ENCODE data around the gene CT47C1. TPM values are rescaled to one million over a fixed set of nuclear protein-coding genes. Genes with fewer than 3 reads are reported as not detected.

CT47C1 gene
- total RNA-seq, 2 experiments from 2014 or later, result not detected

DNA sequence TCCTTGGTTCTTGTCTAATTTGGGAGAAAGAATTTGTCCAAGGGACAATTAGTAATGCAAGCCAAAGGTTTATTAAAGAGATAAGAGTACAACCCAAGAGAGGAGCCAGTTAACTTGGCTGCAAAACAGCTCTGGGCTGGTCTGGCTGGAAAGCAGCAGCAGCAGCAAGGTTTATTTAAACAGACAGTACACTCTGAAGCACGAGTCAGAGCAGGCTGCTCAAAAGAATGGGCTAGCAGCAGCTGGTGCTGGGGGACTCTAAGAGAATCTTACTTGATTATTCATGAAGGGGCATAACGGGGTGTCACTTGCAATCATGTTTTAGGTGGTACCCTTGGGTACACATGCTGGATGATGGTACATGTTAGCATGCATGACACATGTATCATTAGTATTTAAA lies 17.1 kb upstream of the CT47C1 start:
- CTCF ChIA-PET, result no interaction called here
- DNase-seq (no peak), ATAC-seq (no peak)
- H3K27ac Mint-ChIP-seq, result no peak overlapping the region
- H3K9me3 Mint-ChIP-seq (ENCODE audit: low read depth), result no peaks in the 10 kb centered on the region
- H3K27me3 Mint-ChIP-seq, result peaks cover 1% of the 10 kb centered on the region
- no peaks in the 10 kb centered on the region for H3K36me3 Mint-ChIP-seq
- no peaks in the 10 kb centered on the region for H3K4me1 Mint-ChIP-seq
- no peak overlapping the region for H3K4me3 Mint-ChIP-seq

DNA sequence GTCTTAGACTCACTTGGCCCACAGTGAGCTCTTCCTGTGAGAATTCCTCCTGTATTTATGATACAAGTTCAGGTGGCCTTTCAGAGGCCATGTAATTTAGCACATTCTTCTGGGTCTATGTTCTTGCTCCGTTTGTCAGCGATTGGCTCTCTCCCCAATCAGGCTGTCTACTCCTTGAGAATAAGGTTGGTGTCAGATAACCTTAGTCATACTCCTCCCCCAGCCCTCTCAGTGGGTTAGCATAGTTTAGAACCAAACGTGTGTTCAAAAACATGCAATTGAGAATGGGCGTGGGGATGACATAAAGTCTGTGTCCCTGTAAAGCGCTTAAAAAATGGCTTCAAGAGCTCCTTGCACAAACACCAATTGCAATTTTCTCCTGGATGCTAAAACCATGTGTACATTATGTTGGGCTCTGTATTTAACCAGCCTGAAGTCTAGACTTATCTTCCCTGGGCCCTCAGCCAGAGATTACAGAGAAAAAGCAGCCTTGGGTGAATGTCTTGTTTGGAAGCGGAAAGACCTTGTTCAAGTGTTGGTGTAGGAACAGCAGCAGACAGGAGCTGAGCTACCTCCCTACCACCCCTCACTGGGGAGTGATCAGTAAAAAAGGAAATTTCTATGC lies 9.9 kb upstream of the CT47C1 start:
- Mint-ChIP-seq H3K4me1 (no peaks in the 10 kb centered on the region), H3K4me3 (no peak overlapping the region), H3K36me3 (no peaks in the 10 kb centered on the region), H3K9me3 (ENCODE audit: low read depth) (no peaks in the 10 kb centered on the region), H3K27me3 (peaks cover 6% of the 10 kb centered on the region), H3K27ac (no peak overlapping the region)
- CTCF ChIA-PET, result no interaction called here
- no peak for DNase-seq
- no peak for ATAC-seq

DNA sequence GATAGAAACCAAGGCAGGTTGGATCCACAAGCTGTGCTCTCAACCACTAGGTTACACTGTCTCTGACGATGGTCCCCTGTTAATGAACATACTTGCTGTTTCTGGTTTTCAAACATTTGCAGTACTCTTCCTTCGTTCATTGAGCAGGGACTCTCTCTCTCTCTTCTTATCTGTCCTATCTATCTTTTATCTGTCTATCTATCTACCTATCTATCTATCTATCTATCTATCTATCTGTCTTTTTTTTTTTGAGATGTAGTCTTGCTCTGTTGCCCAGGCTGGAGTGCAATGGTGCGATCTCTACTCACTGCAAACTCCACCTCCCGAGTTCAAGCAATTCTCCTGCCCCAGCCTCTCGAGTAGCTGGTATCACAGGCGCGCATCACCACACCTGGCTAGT lies 9.4 kb upstream of the CT47C1 start:
- H3K4me3 Mint-ChIP-seq, result no peak overlapping the region
- no peaks in the 10 kb centered on the region for H3K9me3 Mint-ChIP-seq (ENCODE audit: low read depth)
- H3K4me1 Mint-ChIP-seq, result no peaks in the 10 kb centered on the region
- no peak overlapping the region for H3K27ac Mint-ChIP-seq
- DNase-seq, result no peak
- CTCF ChIA-PET, result no interaction called here
- ATAC-seq, result no peak
- H3K36me3 Mint-ChIP-seq, result no peaks in the 10 kb centered on the region
- H3K27me3 Mint-ChIP-seq, result peaks cover 6% of the 10 kb centered on the region

DNA sequence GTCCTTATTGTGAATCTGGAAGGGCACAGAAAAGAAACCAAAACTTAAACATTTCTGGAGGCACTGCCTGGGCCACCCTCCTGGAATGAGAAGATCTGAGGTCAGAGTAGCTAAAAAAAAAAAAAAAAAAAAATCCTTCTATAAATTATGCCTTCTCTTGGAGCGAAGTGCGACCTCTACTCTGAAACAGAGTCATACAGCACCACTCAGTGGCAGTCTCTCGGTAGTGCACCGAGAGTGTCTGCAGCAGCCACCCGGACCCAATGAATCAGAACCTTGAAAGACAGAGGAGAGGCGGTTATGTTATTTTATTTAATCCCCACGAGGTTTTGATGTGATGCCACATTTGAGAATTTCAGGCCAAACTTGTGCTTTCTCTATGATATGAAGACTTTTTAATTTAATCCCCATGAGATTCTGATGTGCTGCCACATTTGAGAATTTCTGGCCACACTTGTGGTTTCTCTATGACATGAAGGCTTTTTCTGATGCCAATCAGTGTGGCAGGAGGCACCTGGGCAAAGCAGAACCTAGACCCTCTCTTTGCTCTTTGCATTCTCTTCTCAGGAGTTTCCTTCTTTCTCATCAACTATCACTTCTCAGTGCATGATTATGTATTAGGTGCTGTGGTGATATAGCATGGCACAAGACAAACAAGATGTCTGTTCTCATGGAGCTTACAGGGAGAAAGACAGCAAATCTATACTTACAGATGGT lies 5.6 kb upstream of the CT47C1 start:
- H3K4me1 Mint-ChIP-seq, result no peaks in the 10 kb centered on the region
- DNase-seq (peak; percentile 44), ATAC-seq (no peak)
- CTCF ChIA-PET, result interaction anchor here (0.6 to 1.5 kb wide), 4 partner anchors 13 to 865 kb away, joined by 3 to 9 read pairs (median 3); no protein-coding TSS in a partner anchor
- no peaks in the 10 kb centered on the region for H3K9me3 Mint-ChIP-seq (ENCODE audit: low read depth)
- no peak overlapping the region for H3K27ac Mint-ChIP-seq
- no peaks in the 10 kb centered on the region for H3K36me3 Mint-ChIP-seq
- peaks cover 6% of the 10 kb centered on the region for H3K27me3 Mint-ChIP-seq
- no peak overlapping the region for H3K4me3 Mint-ChIP-seq

DNA sequence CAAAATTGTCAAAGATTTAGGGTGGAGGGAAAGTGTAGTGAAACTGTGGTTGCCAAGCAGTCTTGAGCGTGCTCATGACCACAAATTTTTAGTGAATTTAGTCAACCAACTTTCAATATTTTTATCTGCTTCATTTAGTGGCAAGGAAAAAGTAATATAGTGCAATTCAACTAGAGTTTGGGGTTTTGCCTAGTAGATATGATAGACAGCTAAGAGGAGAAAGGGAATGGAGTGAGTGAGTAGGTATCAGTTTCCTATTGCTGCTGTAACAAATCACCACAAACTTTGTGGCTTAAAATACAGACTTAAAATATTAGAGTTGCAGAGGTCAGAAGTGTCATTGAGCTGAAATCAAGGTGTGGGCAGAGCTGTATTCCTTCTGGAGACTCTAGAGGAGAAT lies 3.7 kb upstream of the CT47C1 start:
- H3K9me3 Mint-ChIP-seq (ENCODE audit: low read depth), result no peaks in the 10 kb centered on the region
- no peak overlapping the region for H3K4me3 Mint-ChIP-seq
- ATAC-seq (no peak), DNase-seq (no peak)
- H3K27me3 Mint-ChIP-seq, result peaks cover 2% of the 10 kb centered on the region
- no peaks in the 10 kb centered on the region for H3K36me3 Mint-ChIP-seq
- no peak overlapping the region for H3K27ac Mint-ChIP-seq
- CTCF ChIA-PET, result no interaction called here
- no peaks in the 10 kb centered on the region for H3K4me1 Mint-ChIP-seq

DNA sequence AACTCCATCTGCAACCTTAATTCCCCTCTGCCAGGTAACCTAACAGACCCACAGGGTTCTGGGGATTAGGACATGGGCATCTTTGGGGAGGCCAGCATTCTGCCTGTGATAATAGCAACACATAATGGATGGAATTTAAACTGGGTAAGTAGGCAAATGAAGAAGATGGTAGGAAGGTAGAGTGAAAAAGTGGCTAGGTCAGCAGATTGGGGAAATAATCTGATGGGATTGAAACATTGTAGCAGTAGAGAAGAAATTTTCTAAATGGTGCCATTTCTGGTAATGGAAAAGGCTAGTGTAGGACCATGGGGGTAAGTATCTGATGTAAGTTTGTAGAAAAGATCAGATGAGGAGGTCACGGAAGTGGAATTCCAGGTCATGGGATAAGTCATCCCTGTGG lies 3.0 kb upstream of the CT47C1 start:
- Mint-ChIP-seq H3K4me3 (no peak overlapping the region), H3K9me3 (ENCODE audit: low read depth) (no peaks in the 10 kb centered on the region), H3K4me1 (no peaks in the 10 kb centered on the region), H3K27me3 (no peaks in the 10 kb centered on the region), H3K36me3 (no peaks in the 10 kb centered on the region), H3K27ac (no peak overlapping the region)
- DNase-seq (no peak), ATAC-seq (no peak)
- CTCF ChIA-PET, result no interaction called here

DNA sequence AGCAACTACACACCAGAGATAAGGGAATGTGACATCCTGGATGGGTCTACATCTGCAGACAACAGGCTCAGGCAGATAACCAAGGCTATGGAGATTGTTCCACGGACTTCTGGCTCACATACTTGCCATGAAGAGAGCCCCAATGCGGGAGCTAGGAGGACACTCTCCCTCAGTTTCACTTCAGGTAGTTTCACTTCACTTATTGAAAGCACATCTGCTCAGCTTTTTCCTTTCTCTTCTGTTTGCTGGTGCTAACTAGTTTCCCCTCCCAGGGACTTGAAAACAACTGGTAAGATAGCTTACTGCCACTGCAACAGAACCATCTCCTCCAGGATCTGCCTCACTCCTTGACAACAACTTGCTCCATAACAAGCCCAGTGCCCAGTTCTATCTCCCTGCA lies 1.4 kb upstream of the CT47C1 start:
- no peak overlapping the region for H3K27ac Mint-ChIP-seq
- H3K36me3 Mint-ChIP-seq, result no peaks in the 10 kb centered on the region
- CTCF ChIA-PET, result no interaction called here
- ATAC-seq, result no peak
- no peaks in the 10 kb centered on the region for H3K27me3 Mint-ChIP-seq
- H3K9me3 Mint-ChIP-seq (ENCODE audit: low read depth), result no peaks in the 10 kb centered on the region
- H3K4me3 Mint-ChIP-seq, result no peak overlapping the region
- no peak for DNase-seq
- H3K4me1 Mint-ChIP-seq, result no peaks in the 10 kb centered on the region

DNA sequence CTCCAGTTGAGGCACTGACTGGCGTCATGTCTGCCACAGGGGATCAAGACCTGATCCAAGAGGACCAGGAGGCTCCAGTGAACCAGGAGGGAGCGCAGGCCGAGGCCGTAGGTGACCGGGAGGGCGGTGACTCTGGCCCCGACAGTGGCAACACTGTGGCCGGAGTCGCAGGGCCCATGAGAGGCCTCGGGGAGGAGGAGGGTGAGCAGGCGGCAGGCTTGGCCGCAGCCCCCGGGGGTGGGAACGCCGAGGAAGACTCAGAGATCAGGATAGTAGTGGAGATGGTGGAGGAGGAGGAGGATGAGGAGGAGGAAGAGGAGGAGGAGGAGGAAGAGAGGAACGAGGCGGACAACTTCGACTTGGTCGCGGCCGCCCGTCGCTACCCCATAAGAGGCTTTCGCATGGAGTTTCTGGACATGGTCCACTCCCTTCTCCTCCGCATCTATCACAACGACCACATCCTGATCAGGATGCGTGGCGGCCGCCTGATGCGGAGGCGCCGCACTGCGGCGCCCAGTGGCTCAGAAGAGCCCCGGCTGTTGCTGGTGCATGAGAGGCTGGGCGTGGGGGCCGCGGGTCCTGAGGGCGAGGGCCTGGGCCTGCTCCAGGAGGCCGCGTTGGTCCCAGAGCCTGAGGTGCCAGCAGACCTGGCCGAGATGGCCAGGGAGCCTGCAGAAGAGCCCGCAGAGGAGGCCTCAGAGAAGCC lies 560 bp downstream of the CT47C1 start:
- DNase-seq (no peak), ATAC-seq (no peak)
- Mint-ChIP-seq H3K4me3 (no peak overlapping the region), H3K4me1 (no peaks in the 10 kb centered on the region), H3K27me3 (no peaks in the 10 kb centered on the region), H3K9me3 (ENCODE audit: low read depth) (no peaks in the 10 kb centered on the region), H3K36me3 (no peaks in the 10 kb centered on the region), H3K27ac (no peak overlapping the region)
- CTCF ChIA-PET, result no interaction called here

DNA sequence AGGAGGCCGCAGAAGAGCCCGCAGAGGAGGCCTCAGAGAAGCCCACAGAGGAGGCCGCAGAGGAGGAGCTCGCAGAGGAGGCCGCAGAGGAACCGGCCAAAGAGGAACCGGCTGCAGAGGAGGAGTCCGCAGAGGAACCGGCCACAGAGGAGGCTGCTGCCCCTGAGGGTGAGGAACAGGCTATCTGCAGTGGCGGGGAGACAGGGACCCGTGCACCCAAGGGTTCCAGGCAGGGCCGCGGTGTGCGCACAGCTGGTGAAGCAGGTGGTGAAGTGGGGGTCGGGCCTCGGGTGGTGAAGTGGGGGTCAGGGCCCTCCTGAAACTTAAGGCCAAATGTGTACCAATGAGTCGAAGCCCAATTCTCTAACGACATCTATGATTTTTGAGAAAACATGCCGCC lies 1.1 kb downstream of the CT47C1 start:
- no peaks in the 10 kb centered on the region for H3K27me3 Mint-ChIP-seq
- no peak overlapping the region for H3K27ac Mint-ChIP-seq
- H3K4me3 Mint-ChIP-seq, result no peak overlapping the region
- DNase-seq (no peak), ATAC-seq (no peak)
- no peaks in the 10 kb centered on the region for H3K4me1 Mint-ChIP-seq
- no peaks in the 10 kb centered on the region for H3K9me3 Mint-ChIP-seq (ENCODE audit: low read depth)
- no peaks in the 10 kb centered on the region for H3K36me3 Mint-ChIP-seq
- CTCF ChIA-PET, result no interaction called here

DNA sequence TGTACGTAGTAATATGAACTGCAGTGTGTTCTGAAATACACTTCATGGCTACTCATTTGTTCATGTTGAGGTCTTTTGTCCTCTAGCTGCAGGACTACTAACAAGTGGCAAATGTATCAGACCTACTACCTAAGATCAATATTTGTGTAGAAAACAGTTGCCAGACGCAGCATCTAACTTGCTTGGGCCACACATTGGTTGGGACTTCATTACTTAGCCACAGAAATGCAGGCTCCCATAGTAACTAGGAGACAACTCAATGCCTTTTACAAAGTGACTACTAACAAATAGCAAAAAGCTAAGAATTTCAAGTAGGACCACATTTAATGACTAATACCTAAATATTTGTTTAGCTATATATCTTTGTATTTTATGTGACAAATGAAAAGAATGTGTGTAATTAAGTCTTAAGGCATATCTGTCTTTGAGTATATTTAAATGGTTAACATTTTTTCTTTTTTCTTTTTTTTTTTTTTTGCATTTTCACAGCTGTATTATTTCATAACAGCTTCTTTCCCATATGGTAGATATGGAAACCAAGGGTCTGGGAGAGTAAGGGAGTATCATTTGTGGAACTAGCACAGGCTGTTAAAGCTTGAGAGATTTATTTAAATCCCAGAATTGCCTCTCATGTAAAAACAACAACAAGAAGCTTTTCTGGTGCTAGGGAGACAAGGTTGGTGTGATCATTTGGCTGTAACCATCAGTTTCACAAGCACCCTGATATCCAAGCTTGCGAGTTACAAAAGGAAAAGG lies 2.7 kb downstream of the CT47C1 start:
- H3K27me3 Mint-ChIP-seq, result peaks cover 4% of the 10 kb centered on the region
- no peak overlapping the region for H3K27ac Mint-ChIP-seq
- H3K9me3 Mint-ChIP-seq (ENCODE audit: low read depth), result no peaks in the 10 kb centered on the region
- no peaks in the 10 kb centered on the region for H3K36me3 Mint-ChIP-seq
- ATAC-seq, result no peak
- H3K4me3 Mint-ChIP-seq, result no peak overlapping the region
- H3K4me1 Mint-ChIP-seq, result no peaks in the 10 kb centered on the region
- no peak for DNase-seq
- CTCF ChIA-PET, result interaction anchor here (0.7 kb wide), 1 partner anchor 69 kb away, joined by 3 read pairs; no protein-coding TSS in a partner anchor

DNA sequence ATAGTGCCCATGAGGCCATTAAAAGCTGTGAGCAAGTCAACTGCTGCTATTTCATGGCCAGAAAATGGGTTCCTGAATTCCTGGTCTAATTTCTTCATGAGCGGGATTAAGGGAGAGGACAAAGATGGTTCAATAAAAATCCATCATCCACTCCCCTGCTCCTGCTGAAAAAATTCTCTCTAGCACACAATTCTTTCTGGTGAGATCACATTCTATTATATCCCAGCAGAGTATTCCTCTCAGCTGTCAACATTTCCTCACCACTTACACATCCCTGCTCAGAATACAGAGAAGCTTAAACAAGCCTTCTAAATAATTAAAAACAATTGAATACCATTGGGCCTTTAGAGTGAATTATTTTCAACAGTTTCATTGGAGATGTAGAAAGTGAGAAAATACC lies 9.5 kb downstream of the CT47C1 start:
- Mint-ChIP-seq H3K36me3 (no peaks in the 10 kb centered on the region), H3K27me3 (peaks cover 8% of the 10 kb centered on the region), H3K4me3 (no peak overlapping the region), H3K27ac (no peak overlapping the region), H3K4me1 (no peaks in the 10 kb centered on the region), H3K9me3 (ENCODE audit: low read depth) (no peaks in the 10 kb centered on the region)
- CTCF ChIA-PET, result no interaction called here
- no peak for DNase-seq
- no peak for ATAC-seq

DNA sequence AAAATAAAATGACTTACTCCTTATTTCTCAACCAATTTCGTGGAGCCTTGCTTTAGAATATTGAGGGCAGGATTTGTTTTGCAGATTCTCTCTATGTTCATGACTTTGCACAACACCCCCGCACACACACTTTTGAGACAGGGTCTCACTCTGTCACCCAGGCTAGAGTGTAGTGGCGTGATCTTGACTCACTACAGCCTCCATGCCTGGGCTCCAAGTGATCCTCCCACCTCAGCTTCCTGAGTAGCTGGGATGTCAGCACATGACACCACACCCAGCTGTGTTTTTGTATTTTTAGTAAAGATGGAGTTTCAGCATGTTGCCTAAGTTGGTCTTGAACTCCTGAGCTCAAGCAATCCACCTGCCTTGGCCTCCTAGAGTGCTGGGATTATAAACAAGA lies 12.0 kb downstream of the CT47C1 start:
- H3K27ac Mint-ChIP-seq, result no peak overlapping the region
- H3K27me3 Mint-ChIP-seq, result peaks cover 8% of the 10 kb centered on the region
- no peaks in the 10 kb centered on the region for H3K4me1 Mint-ChIP-seq
- ATAC-seq (no peak), DNase-seq (no peak)
- CTCF ChIA-PET, result no interaction called here
- no peak overlapping the region for H3K4me3 Mint-ChIP-seq
- no peaks in the 10 kb centered on the region for H3K9me3 Mint-ChIP-seq (ENCODE audit: low read depth)
- H3K36me3 Mint-ChIP-seq, result no peaks in the 10 kb centered on the region

DNA sequence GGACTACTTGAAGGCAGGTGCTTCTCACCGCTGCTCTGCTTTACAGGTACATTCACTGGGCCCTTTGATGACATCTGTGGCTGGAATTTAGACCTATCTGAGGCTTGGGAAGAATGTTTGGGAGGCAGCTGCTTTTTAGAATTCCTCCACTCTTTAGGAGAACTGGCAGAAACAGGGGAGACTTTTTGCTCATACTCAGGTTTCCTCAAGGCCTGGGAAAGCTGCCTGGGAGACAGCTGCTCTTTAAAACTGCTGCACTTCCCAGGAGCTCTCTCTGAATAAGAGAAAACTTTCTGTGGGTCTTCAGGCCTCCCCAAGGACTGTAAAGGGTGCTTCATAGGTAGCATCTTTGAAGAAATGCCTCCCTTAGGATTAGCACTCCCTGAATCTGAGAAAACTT lies 14.3 kb downstream of the CT47C1 start:
- no peak overlapping the region for H3K27ac Mint-ChIP-seq
- no peaks in the 10 kb centered on the region for H3K36me3 Mint-ChIP-seq
- no peaks in the 10 kb centered on the region for H3K9me3 Mint-ChIP-seq (ENCODE audit: low read depth)
- no peak for DNase-seq
- H3K27me3 Mint-ChIP-seq, result peaks cover 8% of the 10 kb centered on the region
- CTCF ChIA-PET, result no interaction called here
- no peak for ATAC-seq
- no peak overlapping the region for H3K4me3 Mint-ChIP-seq
- H3K4me1 Mint-ChIP-seq, result no peaks in the 10 kb centered on the region
